CD4-positive, alpha-beta T cell treated with Interleukin-6 at 100 ng/mL for 8 hours (primary cell): Measurements from ENCODE around the gene MTERF4.
A peak's percentile ranks its signal among the peaks of the same experiment; 100 is the strongest.

Experiments
- DNase-seq: peaks from one replicate; pipeline ENCODE4 v3.0.0-alpha.2; 2020; ENCODE audit warnings: mixed read lengths, low spot score

The MTERF4 gene, protein sequence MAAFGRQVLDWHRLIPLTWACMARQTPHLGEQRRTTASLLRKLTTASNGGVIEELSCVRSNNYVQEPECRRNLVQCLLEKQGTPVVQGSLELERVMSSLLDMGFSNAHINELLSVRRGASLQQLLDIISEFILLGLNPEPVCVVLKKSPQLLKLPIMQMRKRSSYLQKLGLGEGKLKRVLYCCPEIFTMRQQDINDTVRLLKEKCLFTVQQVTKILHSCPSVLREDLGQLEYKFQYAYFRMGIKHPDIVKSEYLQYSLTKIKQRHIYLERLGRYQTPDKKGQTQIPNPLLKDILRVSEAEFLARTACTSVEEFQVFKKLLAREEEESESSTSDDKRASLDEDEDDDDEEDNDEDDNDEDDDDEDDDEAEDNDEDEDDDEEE

DNA sequence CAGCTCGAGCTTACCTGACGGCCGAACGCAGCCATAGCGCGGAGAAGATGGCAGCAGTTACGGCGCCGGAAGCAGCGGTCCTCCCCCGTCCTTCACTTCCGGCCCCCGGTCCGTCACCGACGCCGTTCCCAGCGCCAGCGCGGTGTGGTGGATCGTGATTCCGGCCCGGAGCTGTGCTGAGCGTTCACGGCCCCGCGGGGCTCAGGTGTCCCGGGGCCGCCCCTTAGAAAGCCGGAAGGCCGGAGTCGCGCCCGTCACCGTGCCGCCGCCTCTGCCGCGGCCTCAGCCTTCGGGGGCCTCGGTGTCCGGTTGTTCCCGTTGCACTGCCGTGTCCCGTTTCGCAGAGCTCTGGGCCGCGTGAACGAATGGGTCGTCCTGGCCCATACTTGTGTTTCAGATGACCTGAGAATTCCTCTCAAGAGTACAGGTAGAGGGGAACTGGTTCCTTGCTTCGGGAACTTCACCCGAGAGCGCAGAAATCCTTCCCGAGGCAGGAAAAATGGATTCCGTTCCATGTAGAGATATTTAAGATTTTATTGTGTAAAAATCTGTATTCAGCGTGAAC, at the start of gene MTERF4:
MTERF4 (minus strand) TSS at position 49 of the 565 bp plus-strand sequence; CDS start at position 35, 14 bp downstream.
- DNase-seq = peak; percentile 85

DNA sequence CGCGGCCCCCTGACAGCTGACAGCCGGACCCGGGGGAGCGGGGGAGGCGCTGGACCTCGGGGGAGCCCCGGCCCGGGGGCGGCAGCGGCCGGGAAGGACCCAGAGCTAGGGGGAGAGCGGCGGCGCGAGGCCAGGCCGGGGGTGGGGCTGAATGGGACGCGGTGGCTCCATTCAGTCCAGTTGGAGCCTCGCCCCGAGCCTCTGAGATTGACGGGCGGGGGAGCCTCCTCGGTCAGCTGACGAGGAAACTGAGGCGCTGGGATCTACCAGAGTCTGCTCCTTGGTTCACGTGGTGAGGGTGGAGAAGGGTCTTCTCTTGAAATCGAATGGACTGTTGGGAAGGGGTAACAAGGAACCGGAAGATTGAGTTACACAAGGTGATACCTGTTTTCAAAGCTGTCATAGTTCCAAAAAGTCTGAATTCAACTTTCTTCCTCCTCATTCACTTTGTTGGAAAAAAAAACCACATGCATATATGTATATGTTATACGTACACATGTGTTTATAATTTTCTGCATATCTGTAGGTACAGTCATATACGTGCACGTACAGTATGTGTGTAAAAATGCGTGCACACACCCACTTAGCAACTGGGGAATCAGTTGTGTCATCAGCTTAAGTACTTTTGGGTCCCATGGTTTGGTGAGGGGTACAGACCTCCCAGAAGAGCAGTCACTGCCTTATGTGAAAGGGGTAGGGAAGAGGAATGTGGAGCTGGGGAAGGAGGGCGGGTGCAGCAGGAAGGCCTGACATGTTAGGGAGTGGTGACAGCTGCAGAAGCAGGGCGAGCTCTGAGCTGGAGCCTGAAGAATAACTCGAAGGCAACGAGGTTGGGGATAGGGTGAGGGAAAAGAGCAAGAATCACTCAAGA, 48.8 kb upstream of the MTERF4 start:
- no peak for DNase-seq

DNA sequence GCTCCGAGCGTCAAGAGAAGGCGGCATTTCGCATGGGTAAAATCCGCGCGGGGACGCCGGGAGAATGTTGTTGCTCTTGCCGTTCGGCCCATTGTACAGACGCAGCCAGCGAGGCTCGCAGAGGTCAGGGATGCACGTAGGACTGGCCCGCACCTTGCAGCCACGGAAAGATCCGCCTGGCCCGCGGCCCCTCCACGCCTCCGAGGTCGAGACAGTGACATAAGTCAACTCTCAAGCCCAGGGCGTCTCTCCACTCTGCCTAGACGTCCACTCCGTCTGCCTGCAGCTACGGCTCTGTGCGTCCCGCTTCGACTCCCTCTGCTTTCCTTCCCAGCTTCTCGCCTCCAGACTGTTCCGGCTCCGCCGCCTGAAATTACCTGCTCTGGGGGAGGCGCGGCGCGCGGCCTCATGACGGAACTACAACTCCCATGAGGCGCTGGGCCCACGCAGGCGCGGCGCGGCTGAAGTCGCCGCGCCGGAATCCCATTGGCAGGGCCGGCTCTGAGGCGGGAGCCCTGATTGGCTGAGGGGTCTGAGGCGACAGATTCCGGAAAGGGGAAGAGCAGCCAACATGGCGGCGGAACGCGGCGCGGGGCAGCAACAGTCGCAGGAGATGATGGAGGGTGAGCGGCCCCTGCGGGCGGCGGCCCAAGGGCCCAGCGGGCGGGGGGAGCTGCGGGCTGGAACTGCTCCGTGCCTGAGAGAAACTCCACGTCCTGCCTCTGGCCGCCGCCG, 48.0 kb upstream of the MTERF4 start, which contains the start of gene PPP1R7:
PPP1R7 (plus strand) TSS at position 543 of the 735 bp plus-strand sequence; CDS start at position 572, 29 bp downstream.
- DNase-seq = peak; percentile 97

DNA sequence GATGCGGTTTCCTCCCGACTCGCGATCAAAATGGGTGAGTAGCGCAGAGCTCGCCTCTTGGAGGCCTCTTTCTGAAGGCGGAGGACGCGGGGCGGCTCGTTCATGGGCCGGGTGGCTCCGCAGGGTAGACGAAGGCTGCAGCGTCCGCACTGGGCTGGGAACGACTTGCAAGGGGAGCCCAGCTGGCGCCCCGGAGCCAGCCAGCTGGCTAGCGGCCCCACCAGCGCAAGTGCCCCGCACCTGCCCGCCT, 47.5 kb upstream of the MTERF4 start:
- DNase-seq = no peak

DNA sequence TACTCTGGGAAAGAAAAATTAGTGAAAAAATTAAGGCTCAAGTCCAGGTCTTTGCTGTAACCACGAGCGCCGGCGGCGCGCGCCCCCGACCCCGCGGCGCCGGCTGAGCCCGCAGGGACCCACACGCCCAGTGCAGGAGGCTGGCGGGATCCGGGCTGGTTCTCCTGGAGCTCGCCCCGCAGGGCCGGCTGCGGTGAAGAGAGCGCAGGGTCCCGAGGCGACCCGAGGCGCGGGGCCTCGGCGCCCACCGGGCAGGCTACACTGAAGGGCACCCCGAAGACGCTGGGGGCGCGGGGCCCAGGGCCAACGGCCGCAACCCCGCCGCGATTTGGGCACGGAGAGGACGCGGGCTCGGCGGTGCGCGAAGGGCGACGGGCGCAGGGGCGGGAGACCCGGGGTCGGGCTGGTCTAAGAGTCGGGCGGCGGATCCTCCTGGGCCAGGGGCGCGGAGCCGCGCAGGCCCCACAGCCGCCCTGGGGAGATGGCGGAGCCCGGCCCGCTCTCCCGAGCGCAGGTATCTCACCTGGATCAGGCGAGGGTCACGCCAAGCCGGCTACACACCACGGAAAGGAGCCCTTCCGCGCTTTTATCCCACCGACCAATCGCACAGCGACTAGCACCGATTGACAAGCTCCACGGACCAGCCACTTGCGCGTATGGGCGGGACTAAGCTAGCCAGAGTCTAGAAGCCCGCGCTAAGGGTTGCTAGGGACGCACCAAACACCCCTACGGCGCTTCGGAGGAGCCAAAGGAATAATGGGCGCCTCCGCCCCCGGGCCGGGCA, 47.0 kb upstream of the MTERF4 start, which contains the start of gene PASK:
PASK (minus strand) TSS at position 582 of the 784 bp plus-strand sequence. CDS start 6,440 bp downstream, outside the sequence.
- peak; percentile 94 for DNase-seq

DNA sequence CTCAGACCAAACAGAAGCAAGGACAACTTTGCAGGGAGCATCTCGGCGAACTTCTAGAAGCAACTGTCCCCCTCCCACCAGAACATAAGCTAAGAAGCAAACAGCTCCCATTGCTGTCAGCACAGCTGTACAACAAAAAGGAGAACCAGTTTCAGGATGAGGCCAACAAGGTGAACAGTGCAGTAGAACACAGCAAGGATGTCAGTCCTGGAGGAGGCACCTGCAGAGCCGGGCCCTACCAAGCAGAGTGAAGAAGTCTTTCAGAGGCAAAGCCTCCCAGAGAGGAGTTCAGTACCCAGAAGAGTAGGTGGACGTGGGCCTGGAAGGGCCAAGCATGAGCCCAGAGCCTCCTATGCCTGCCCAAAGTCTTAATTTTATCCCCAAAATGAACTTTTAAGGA, 46.2 kb upstream of the MTERF4 start:
- DNase-seq = no peak

DNA sequence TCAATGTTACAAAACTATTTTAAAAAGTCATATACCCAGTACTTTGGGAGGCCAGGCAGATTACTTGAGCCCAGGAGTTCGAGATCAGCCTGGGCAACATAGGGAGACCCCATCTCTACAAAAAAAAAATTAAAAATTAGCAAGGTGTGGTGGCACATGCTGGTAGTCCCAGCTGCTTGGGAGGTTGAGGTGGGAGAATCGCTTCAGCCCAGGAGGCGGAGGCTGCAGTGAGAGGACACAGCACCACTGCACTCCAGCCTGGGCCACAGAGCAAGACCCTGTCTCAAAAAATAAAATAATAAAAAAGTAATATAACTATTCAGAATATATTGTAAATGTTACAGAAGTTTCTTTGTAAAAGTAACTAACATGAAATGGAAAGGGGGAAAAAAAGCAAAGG, 45.2 kb upstream of the MTERF4 start:
- no peak for DNase-seq

DNA sequence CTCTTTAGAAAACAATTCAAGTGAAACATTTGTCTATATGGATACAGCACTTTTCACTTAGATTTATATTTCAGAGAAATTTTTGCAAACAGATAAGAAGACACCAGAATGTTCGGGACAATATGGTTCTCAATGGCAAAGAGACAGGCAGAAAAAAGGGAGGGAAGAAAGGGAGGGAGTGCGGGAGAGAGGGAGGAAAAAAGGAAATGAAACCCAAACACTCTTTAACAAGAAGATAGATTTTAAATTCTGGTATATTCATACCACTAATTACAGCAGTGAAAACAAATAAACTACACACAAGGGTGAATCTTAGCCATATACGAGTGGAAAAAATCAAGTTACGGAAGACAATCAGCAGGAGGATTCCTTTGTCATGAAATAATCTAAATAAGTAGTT, 44.2 kb upstream of the MTERF4 start:
- no peak for DNase-seq

DNA sequence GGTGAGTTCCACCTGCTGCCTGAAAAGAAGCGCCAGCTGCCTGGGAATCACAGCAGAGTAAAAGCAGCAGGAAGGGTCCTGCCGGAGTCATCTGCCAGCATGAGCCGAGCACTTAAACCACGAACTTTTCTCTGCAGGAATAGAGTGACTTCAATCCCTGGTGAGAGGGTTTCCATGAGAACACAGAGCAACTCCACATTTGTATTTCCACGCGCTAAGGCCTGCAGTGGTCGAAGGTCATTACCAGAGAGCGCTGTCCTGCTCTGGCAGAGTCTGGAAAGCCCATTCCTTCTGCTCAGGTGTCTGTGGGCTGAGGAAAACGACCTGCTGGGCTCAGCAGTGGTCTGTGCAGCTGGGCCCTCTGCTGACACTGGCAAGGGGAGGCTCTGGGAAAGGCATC, 40.5 kb upstream of the MTERF4 start:
- no peak for DNase-seq

DNA sequence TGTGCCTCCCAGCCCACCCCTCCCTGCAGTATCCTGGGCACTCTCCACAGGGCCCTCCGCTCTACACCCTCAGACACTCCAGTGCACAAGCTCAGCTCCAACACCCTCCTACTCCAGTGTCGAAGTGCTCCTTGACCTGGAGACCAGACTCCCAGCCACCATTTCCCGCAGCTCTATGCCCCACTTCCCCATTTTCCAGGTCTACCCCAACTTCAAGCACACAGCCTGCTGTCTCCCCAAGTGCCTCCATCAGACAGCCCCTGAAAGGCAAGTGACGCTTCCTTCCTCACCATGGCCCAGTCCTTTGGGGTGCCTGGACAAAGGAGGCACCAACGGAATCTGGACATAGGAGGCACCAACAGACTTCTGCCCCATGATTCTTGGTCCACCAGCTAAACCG, 40.0 kb upstream of the MTERF4 start:
- no peak for DNase-seq

DNA sequence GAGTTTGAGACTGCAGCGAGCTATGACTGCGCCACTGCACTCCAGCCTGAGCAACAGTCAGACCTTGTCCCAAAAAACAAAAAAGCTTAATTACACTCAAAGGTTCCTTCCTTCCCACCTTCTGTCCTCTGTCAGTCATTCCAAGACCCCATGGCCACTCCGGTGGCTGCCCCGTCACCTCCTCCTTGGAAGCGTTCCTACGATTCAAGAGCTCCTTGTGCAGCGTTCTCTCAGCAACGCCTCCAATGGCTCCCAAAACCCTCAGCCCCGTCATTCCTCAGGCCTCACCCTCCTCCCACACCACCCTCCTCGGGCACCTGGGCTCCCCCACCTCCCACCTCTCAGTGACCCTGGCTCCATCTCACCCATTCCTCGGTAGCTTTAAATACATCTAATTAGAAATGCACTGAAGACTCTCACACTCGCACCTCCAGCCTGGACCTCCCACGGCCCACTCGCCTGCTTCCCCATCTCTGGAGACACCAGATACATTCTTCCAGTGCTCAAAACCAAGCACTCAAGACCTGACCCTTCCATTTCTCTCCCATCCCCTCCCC, 39.2 kb upstream of the MTERF4 start:
- DNase-seq = no peak

DNA sequence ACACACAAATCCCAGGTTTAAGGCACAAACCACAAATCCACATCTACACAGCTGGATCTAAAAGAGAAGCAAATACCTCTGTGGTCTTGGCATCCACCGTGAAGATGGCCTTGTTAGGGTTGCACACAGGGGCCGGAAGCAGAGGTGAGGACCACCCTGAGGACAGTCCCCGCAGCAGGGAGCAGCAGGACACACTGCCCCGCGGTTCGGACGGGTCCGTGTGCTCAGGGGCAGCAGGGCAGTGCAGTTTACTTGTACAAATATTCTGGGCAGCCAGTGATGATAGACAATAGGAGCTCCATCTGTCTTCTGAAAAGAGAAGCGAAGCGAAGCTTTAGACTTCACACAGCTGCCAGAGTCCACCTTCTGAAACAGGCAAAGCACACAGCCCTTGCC, 38.4 kb upstream of the MTERF4 start:
- DNase-seq = no peak

DNA sequence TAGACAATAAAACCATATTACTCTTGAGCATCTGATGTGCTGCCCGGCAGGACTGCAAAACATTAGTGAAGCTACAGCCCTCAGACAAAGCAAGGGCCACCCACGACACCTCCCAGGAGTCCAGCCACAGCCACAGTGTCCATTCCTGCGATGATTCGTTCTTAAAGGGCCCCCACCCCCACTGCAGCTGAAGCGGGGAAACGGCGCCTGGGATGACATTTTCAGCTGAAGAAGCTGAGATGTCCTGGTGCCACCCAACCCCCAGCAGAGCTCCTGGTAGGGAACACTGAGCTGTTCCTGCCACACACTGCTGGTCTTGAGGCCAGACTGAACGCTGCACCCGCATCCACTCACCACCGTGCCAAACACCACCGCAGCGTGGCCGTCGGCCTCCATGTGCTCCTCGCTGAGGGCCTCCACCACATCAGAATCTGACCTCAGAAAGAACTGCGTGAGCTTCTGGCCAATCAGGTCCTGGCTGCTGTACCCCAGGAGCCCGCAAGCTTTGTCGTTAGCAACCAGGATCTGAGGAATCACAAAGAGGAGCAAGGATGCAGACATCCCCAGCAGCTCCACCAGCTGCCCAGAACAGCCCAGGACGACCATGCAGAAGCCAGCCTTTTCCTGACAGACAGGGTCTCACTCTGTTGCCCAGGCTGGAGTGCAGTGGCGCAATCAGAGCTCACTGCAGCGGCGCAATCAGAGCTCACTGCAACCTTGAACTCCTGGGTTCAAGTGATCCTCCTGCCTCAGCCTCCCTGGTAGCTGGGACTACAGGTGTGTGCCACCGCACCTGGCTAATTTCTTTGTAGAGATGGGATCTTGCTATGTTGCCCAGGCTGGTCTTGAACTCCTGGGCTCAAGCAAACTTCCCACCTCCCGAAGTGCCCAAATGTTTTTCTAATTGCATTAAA, 37.7 kb upstream of the MTERF4 start:
- no peak for DNase-seq

DNA sequence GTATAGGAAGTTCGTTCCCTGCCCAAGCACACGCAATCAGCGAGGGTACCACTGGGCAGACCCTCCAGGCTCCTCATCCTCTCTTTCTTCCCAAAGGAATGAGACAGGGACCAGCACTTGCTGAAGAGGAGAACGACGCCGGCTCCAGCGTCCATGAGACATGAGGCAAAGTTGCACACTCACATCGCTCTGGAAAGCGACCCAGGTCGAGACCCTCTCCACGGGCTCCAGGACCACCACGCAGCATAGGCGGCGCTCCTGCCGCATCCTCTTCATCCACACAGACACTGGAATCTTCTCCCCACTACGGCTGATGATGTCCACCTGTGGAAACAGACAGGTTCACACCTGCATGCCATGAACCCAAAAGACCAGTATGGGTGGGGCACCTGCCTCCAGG, 36.4 kb upstream of the MTERF4 start:
- no peak for DNase-seq

DNA sequence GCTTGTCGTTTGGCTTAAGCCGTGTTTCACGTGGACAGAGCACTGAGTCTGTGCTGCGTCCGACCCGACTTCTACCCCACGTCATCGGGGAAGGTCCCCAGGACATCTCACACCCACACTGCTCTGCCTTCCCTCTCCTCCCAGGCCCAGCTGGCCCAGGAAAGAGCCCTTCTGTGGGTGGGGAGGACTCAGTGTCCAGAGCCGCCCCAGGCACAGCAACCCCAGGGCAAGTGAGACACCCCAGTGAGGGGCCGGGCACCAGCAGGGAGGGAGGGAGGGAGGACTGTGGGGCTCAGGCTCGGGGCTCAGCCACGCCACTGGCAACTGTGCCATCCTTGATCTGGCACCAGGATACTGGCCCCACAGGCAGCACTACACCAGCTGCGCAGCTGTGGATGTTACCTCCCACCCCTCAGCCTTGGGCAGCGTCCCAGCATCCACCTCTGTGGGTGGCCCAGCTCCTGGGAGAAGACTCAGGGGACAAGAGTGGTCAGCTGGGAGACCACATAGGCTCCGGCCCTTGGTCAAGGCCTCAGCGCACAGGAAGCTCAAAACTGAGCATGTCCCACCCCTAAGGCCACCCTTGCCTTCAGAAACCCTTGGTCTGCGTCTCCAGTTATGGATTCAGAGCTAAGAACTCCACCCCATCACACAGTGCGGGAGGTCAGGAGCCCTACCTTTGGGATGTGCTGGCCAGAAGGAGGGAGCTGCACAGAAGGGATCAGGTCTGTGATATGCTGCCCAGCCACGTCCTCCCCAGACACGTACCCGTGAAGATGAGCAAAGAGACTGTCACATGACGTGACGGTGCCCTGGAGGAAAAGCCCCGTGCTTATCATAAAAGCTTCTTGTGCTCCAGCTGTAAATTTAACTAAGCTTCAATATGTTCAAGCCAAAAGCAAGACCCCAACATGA, 35.4 kb upstream of the MTERF4 start:
- DNase-seq = no peak

DNA sequence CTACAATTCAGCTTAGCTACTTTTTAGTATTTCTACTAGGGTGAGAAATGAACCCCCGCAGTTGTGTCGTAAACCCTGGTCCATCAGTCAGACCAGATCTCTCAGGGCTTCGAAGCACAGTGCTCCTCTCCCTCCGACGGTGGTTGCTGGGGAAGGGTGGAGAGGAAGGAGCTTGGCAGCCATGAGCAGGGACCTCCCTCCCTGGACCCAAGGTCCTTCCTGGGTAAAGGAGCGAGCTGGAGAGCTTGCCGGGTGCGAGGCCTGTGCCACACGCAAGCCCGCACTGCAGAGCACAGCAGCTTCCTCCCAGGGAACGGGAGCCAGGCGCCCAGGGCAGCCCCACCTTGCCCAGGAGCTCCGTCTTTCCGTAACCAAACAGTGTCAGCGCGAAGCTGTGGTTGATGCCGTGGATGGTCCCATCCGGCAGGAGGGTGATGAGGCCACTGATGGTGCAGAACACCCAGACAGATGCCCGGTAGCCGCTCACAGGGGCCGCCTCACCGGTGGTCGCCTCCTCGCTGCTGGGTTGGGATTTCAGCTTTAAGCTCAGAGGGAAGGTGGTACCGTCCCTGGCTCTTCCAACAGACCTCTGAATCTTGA, 34.7 kb upstream of the MTERF4 start:
- DNase-seq = no peak

DNA sequence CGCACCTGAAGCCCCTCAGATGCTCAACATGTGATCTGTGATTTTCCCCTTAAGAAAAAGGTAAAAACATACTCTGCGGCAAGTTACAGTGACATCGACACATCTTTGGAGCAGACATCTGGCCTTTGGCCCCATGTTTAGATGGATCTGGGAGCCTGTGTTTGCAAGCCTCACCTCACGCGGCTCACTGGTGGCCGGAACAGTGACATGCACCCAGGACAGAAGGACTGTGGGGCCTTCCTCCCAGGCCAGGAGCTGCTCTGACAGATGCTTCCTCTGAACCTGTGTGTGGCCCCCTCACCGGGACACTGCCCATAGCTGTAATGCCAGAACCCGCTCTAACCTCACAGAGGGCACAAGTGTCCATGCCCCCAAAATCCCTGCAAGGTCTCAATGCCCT, 34.1 kb upstream of the MTERF4 start:
- no peak for DNase-seq

DNA sequence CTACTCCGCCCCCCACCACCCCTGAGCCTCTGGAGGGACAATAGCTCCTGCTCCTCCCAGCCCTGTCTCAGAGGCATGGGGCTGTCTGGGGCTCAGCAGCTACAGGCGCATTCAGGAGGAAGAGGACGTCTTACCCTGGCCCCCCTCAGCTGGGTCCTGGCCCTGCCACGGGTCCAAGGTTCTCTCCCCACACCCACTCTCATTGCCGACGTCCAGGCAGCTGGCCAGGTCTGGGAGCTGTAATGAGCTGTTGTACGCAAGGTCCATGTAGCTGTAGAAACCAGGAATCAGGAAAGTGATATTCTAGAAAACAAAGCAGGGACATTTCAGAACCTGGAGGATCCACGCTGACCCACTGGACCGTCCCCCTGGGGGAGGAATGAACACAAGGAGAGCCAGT, 33.6 kb upstream of the MTERF4 start:
- DNase-seq = no peak

DNA sequence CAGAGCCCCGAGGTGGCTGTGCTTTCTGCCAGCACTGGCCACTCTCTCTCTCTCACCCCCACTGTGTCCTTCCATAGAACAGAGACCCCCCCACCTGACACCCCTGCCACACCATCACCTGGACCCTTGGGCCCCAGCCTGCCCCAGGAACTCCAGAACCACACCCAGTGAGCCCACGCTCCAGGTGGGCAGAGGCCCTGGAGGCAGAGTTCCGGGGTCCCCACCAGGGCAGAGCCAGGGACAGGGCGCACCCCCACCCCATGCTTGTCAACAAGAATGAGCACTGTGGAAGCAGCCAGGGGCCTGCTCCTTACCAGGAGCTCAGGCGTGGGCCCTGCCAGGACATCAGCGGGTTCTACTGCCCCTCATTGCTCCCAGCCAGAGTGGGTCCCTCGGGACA, 32.6 kb upstream of the MTERF4 start:
- DNase-seq = no peak
